GM12878 (cell line): Measurements from ENCODE around the gene GATAD2B. TPM values are rescaled to one million over a fixed set of nuclear protein-coding genes. Genes with fewer than 3 reads are reported as not detected.

Experiments
- ATAC-seq: fragments of 200-7000 bp; cut with Tn5 transposase; 3 replicates; pipeline ENCODE4 v1.9.1; 2020; ENCODE audit warnings: mild to moderate bottlenecking, moderate library complexity
- BruUV-seq: library from RNA; stranded (reverse); fragments of 400-500 nt; replicated peaks from 2 replicates; lab custom pipeline; 2021; lab: Mats Ljungman, UMichigan
- CTCF ChIA-PET: fragments of 300-600 bp; sonication (Branson Sonifier 250); formaldehyde crosslinking; extraction: SDS; loops from one replicate; lab custom pipeline; 2021; ENCODE audit warnings: inconsistent platforms; lab: Yijun Ruan, JAX
- POLR2A ChIA-PET: fragments of 350-600 bp; formaldehyde crosslinking; extraction: SDS; loops from one replicate; lab custom pipeline; 2021; ENCODE audit warnings: inconsistent platforms; lab: Charles Lee
- RAD21 ChIA-PET: fragments of 300-600 bp; sonication (Branson Sonifier 250); formaldehyde crosslinking; loops from one replicate; lab custom pipeline; 2023; ENCODE audit warnings: antibody characterized with exemption; ENCODE audit not compliant: unreplicated experiment; lab: Charles Lee
- SMC1A ChIA-PET: fragments of 300-600 bp; sonication (Branson Sonifier 250); formaldehyde crosslinking; loops from one replicate; lab custom pipeline; 2023; ENCODE audit not compliant: unreplicated experiment, uncharacterized antibody; lab: Charles Lee
- DNase-seq: peaks from one replicate; pipeline ENCODE4 v3.0.0-alpha.2; 2011; ENCODE audit warnings: low read depth, low spot score
- FAIRE-seq: peaks from 3 replicates; lab custom pipeline; 2011; peaks lifted over from hg19 to GRCh38; lab: Jason Lieb, UNC
- H2AFZ ChIP-seq: 2 replicates; pipeline ENCODE4 v1.6.0; 2011; ENCODE audit warnings: low read depth, low read length, control low read depth; ENCODE audit not compliant: control insufficient read depth
- H3K27ac ChIP-seq: 2 replicates; pipeline ENCODE4 v1.5.1; 2011; ENCODE audit warnings: control low read depth; ENCODE audit not compliant: control insufficient read depth, insufficient read depth
- H3K27me3 ChIP-seq, 2 experiments: replicated peaks in 1 of 2; 2 replicates each; pipeline versions ENCODE4 v1.6.0 to v1.6.1; 2011; ENCODE audit warnings: low read length in 1 of 2; ENCODE audit not compliant: control insufficient read depth in 2 of 2, insufficient read depth in 2 of 2
- H3K36me3 ChIP-seq, 2 experiments: 2 replicates each; pipeline ENCODE4 v1.5.1; 2011; ENCODE audit warnings: low read length in 1 of 2; ENCODE audit not compliant: control insufficient read depth in 2 of 2, insufficient read depth in 2 of 2
- H3K4me1 ChIP-seq: 2 replicates; pipeline ENCODE4 v1.6.1; 2011; ENCODE audit warnings: mild to moderate bottlenecking, low read length, moderate library complexity, mixed read lengths; ENCODE audit not compliant: control insufficient read depth, insufficient read depth
- H3K4me2 ChIP-seq: 2 replicates; pipeline ENCODE4 v1.6.0; 2011; ENCODE audit warnings: control low read depth; ENCODE audit not compliant: control insufficient read depth, insufficient read depth
- H3K4me3 ChIP-seq: fragments of 200-600 bp; sonication (generic); 2 replicates; pipeline ENCODE4 v1.5.1; 2016
- H3K79me2 ChIP-seq: 2 replicates; pipeline ENCODE4 v1.6.0; 2011; ENCODE audit warnings: low read length; ENCODE audit not compliant: control insufficient read depth, insufficient read depth
- H3K9ac ChIP-seq: 2 replicates; pipeline ENCODE4 v1.8.0; 2011; ENCODE audit warnings: low read length, control low read depth, mixed read lengths; ENCODE audit not compliant: control insufficient read depth, insufficient read depth
- H3K9me3 ChIP-seq: replicated peaks from 3 replicates; pipeline ENCODE4 v1.5.1; 2011; ENCODE audit warnings: mild to moderate bottlenecking, low read length; ENCODE audit not compliant: control insufficient read depth, insufficient read depth
- H4K20me1 ChIP-seq: 2 replicates; pipeline ENCODE4 v1.6.0; 2011; ENCODE audit not compliant: control insufficient read depth, insufficient read depth
- BACH1 ChIP-seq: fragments of 450-650 bp; IDR thresholded peaks from 2 replicates; pipeline ENCODE4 v1.6.1; 2017; ENCODE audit warnings: mild to moderate bottlenecking, borderline replicate concordance
- CUX1 ChIP-seq: IDR thresholded peaks from 2 replicates; pipeline ENCODE4 v1.6.1; 2012; ENCODE audit warnings: improper control_type of control experiment, low read depth, low read length; ENCODE audit not compliant: insufficient replicate concordance
- FOXM1 ChIP-seq: IDR thresholded peaks from 2 replicates; pipeline ENCODE4 v1.6.1; 2012; ENCODE audit warnings: low read depth, mild to moderate bottlenecking, inconsistent platforms, low read length, moderate library complexity
- JUND ChIP-seq: IDR thresholded peaks from 2 replicates; pipeline ENCODE4 v1.6.1; 2012; ENCODE audit warnings: low read depth, mild to moderate bottlenecking, low read length, improper control_type of control experiment, moderate library complexity
- SIN3A ChIP-seq: IDR thresholded peaks from 2 replicates; pipeline ENCODE4 v1.6.1; 2012; ENCODE audit warnings: low read depth, low read length, improper control_type of control experiment
- SMAD5 ChIP-seq: IDR thresholded peaks from 2 replicates; pipeline ENCODE4 v1.6.1; 2016; ENCODE audit warnings: antibody characterized with exemption, low read depth
- SMARCA5 ChIP-seq: fragments of 450-650 bp; IDR thresholded peaks from 2 replicates; pipeline ENCODE4 v1.6.1; 2017; ENCODE audit warnings: mild to moderate bottlenecking
- SMC3 ChIP-seq: IDR thresholded peaks from 2 replicates; pipeline ENCODE4 v1.6.1; 2011; ENCODE audit warnings: low read length, improper control_type of control experiment, borderline replicate concordance
- TARDBP ChIP-seq: IDR thresholded peaks from 2 replicates; pipeline ENCODE4 v1.6.1; 2016; ENCODE audit warnings: borderline replicate concordance
- WGBS: methylation state at CpG from one replicate; pipeline ENCODE4 v1.1.6; 2016; ENCODE audit warnings: low lambda C conversion rate; ENCODE audit not compliant: insufficient replicate concordance, insufficient coverage; ENCODE audit errors: missing lambda C conversion rate; 5-methylcytosine and 5-hydroxymethylcytosine counted together
- in situ Hi-C: fragments of 300-500 bp; cut with MboI; formaldehyde crosslinking; loops from 9 replicates; pipeline ENCODE4 v1.14.3; 2018; ENCODE audit warnings: mixed read lengths
- intact Hi-C: fragments of 100-400 bp; cut with micrococcal nuclease; formaldehyde crosslinking; loops from one replicate; pipeline ENCODE4 v1.14.2; 2022; ENCODE audit not compliant: unreplicated experiment
- polyA plus RNA-seq, 11 experiments: library from polyadenylated mRNA; depleted of rRNA in 4 of 11; unstranded in 6 of 11; stranded (reverse) in 5 of 11; fragments of >200 nt; fragmentation: Nextera tagmentation in 4 of 11; fragmentation: Illumina TruSeq in 1 of 11; extraction: Ambion mirVana in 4 of 11; extraction: Trizol in 1 of 11; gene quantifications; 1 replicate in 1 of 11; 2 replicates in 10 of 11; pipeline versions ENCODE4 v1.2.1 to v1.2.3, GENCODE V29; 2011 to 2016; ENCODE audit warnings: inconsistent platforms in 2 of 11, missing spikeins in 2 of 11, low read depth in 1 of 11
- total RNA-seq, 4 experiments: library from RNA; depleted of rRNA in 3 of 4; stranded (reverse); fragments of >200 nt in 3 of 4; fragmentation: Illumina TruSeq in 1 of 4; extraction: Trizol in 1 of 4; gene quantifications; 2 replicates each; pipeline versions ENCODE4 v1.2.1 to v1.2.3, GENCODE V29; 2013 to 2021

Gene GATAD2B
- total and polyA plus RNA-seq, 10 of the 15 experiments (the other 5 are each of a cell fraction or from before 2014, with no cell fraction given) = 2.4 to 63.1 (median 8.7) TPM

DNA sequence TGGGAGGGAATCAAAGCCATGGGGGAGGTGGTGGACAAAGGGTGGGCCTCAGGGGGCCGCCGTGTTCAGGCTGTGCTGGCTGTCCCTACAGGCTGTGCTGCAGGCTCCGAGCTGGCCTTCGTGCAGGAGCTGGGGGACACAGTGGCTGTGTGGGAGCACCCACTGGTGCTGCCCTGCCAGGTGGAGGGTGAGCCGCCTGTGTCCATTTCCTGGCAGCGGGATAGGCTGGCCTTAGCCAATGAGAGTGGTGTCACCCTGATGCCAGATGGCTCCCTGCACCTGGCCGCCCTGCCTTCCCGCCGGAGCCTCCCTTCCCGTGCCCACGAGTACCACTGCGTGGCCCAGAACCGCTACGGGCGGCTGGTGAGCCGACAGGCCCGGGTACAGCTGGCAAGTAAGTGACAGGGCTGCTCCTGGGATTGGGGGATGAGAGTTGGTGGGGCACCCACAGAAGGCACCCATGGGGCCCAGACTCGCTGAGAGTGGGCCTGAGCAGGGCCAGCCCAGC, 127.4 kb downstream of the GATAD2B start:
- SMC1A ChIA-PET = interaction anchor here (1.9 kb wide), 1 partner anchor 149 kb away, joined by 4 read pairs; no protein-coding TSS in a partner anchor
- H3K9ac ChIP-seq = no peak overlapping the region
- no peak for FAIRE-seq
- no peak overlapping the region for H3K4me3 ChIP-seq
- no peaks in the 10 kb centered on the region for H4K20me1 ChIP-seq
- H3K79me2 ChIP-seq = no peaks in the 10 kb centered on the region
- intact Hi-C loops = loop anchor here (5.0 kb wide), 1 partner anchor 477 kb away; the partner anchor contains the start of gene HAX1
- H3K27ac ChIP-seq = no peak overlapping the region
- RAD21 ChIA-PET = interaction anchor here (2.1 kb wide), 1 partner anchor 190 kb away, joined by 7 read pairs; the partner anchor contains the start of gene RAB13
- H3K27me3 ChIP-seq = no peaks in the 10 kb centered on the region
- H3K4me1 ChIP-seq = peaks cover 18% of the 10 kb centered on the region
- CTCF ChIA-PET = interaction anchor here (4.9 kb wide), 1 partner anchor 192 kb away, joined by 85 read pairs; the partner anchor contains the start of gene RAB13
- no peak for TF ChIP-seq SIN3A
- TF ChIP-seq, all 136 proteins: peak for 0
- POLR2A ChIA-PET = no interaction called here
- in situ Hi-C loops = loop anchor here (10.0 kb wide), 1 partner anchor 189 kb away; the partner anchor contains the start of gene RAB13
- Histone ChIP-seq H3K9me3 (no peaks in the 10 kb centered on the region), H2AFZ (no peak overlapping the region), H3K36me3 (no peaks in the 10 kb centered on the region; a peak in 1 of 4 replicates), H3K4me2 (no peak overlapping the region)
- no TSS peak for BruUV-seq
- no peak for DNase-seq
- WGBS = 87% methylated on average over 18 of the region's 18 CpGs
- no peak for ATAC-seq

- no peak for FAIRE-seq
- SMC1A ChIA-PET = no interaction called here
- H2AFZ ChIP-seq = no peak overlapping the region
Observed at GRCh38 chr1:153794624-153795329, 128.0 kb downstream of the GATAD2B start.

More at GRCh38 chr1:153794624-153795329, 128.0 kb downstream of the GATAD2B start:
- TF ChIP-seq SMC3 (no peak), SMAD5 (no peak), BACH1 (no peak), JUND (no peak), CUX1 (no peak), SMARCA5 (no peak), TARDBP (no peak), FOXM1 (no peak)
- Histone ChIP-seq H3K9me3 (no peaks in the 10 kb centered on the region), H3K9ac (no peak overlapping the region), H3K36me3 (no peaks in the 10 kb centered on the region; a peak in 1 of 4 replicates), H3K27ac (no peak overlapping the region), H3K27me3 (no peaks in the 10 kb centered on the region), H3K79me2 (no peaks in the 10 kb centered on the region), H3K4me1 (peaks cover 24% of the 10 kb centered on the region), H3K4me2 (no peak overlapping the region), H4K20me1 (no peaks in the 10 kb centered on the region), H3K4me3 (no peak overlapping the region)
- POLR2A ChIA-PET = no interaction called here
- WGBS = 82% methylated on average over 11 of the region's 14 CpGs
- intact Hi-C loops = loop anchor here (5.0 kb wide), 1 partner anchor 478 kb away; the partner anchor contains the start of gene HAX1
- ATAC-seq (no peak), DNase-seq (no peak)
- BruUV-seq = no TSS peak
- in situ Hi-C loops = loop anchor here (10.0 kb wide), 1 partner anchor 190 kb away; the partner anchor contains the start of gene RAB13
- RAD21 ChIA-PET = no interaction called here
- CTCF ChIA-PET = interaction anchor here (4.0 to 4.9 kb wide), 2 partner anchors 192 kb away, joined by 20 to 85 read pairs; partner anchors contain the start of gene RAB13
